ENCODE measurements around the gene FAM98B. TPM values are rescaled to one million over a fixed set of nuclear protein-coding genes. Genes with fewer than 3 reads are reported as not detected.

The FAM98B gene
- total RNA-seq, 1 donor from 2014 or later, result 24.8 TPM

DNA sequence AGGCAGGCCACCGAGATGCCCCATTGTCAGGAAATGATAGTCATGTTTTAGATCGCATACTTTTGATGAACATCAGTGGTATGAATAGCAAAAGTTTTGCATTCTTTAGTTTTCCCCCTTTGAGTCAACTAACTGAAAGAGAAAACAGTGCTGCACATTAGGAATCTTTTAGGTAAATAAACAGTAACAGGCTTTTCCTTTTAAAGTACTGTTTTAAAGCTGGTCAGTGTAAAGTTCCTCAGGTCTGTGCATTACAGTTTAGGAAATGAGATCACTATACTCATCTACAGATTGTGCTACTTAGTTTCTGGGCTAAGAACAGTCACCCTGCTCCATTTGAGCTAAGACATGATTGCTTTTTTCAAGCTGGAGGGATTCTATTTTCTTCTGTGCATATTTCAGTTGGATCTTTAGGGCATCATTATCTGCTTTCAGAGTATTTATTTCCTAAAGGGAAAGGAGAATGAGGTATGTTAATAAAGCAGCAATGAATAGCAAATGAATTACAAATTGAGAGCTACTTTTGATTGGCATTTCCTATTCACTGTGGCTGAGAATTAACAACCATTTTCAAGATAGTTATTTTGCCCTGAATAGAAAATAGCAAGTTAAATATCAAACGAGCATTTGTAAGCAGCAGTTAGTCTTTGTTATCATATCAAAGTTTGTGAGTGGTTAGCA lies 36.5 kb downstream of the FAM98B start:
- Histone ChIP-seq H3K27me3 (no peaks in the 10 kb centered on the region), H3K36me3 (peaks cover 7% of the 10 kb centered on the region), H3K27ac (no peak overlapping the region), H3K4me1 (no peaks in the 10 kb centered on the region), H3K9me3 (no peaks in the 10 kb centered on the region), H3K4me3 (no peak overlapping the region)
- DNase-seq (no peak), ATAC-seq (no peak)
- intact Hi-C loops (cut with DNase I), result no loop called here
- TF ChIP-seq, protein P1, sequence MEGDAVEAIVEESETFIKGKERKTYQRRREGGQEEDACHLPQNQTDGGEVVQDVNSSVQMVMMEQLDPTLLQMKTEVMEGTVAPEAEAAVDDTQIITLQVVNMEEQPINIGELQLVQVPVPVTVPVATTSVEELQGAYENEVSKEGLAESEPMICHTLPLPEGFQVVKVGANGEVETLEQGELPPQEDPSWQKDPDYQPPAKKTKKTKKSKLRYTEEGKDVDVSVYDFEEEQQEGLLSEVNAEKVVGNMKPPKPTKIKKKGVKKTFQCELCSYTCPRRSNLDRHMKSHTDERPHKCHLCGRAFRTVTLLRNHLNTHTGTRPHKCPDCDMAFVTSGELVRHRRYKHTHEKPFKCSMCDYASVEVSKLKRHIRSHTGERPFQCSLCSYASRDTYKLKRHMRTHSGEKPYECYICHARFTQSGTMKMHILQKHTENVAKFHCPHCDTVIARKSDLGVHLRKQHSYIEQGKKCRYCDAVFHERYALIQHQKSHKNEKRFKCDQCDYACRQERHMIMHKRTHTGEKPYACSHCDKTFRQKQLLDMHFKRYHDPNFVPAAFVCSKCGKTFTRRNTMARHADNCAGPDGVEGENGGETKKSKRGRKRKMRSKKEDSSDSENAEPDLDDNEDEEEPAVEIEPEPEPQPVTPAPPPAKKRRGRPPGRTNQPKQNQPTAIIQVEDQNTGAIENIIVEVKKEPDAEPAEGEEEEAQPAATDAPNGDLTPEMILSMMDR (IDR thresholded peaks at IDR 0.05), result no peak

DNA sequence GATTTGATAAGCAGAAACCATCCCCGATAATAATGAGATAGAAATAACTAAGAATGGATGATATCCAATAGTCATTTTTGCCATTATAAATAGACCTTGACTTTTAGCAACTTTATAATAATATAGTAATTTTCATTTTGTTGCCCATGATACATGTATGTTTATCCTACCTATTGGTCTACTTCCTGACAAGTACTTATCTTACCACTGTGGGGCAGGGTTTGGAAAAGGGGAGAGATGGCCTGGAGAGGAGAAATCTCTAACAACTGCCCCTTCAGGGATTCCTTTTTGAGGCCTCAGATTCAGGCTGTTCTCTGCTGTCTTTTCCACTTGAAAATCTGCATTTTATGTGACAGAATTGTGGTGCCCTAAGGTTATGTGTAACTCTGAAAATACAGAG lies 42.2 kb downstream of the FAM98B start:
- no peaks in the 10 kb centered on the region for H3K4me1 ChIP-seq
- intact Hi-C loops (cut with DNase I), result no loop called here

DNA sequence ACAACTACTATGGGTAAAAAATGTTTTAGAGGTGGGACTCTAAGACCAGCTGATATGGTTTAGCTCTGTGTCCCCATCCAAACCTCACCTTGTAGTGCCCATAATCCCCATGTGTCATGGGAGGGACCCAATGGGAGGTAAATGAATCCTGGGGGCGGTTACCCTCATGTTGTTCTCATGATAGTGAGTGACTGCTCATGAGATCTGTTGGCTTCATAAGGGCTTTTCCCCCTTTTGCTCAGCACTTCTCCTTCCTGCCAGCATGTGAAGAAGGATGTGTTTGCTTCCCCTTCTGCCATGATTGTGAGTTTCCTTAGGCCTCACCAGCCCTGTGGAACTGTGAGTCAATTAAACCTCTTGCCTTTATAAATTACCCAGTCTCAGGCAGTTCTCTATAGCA lies 45.7 kb downstream of the FAM98B start:
- DNase-seq (no peak), ATAC-seq (no peak)
- TF ChIP-seq, protein P1 (IDR thresholded peaks at IDR 0.05), result no peak
- no peaks in the 10 kb centered on the region for H3K9me3 ChIP-seq
- no peak overlapping the region for H3K4me3 ChIP-seq
- H3K4me1 ChIP-seq, result no peaks in the 10 kb centered on the region
- H3K27me3 ChIP-seq, result no peaks in the 10 kb centered on the region
- H3K27ac ChIP-seq, result no peak overlapping the region
- no peaks in the 10 kb centered on the region for H3K36me3 ChIP-seq
- intact Hi-C loops (cut with DNase I), result no loop called here

More for the DNA sequence above, 42.2 kb downstream of the FAM98B start:
- no peaks in the 10 kb centered on the region for H3K27me3 ChIP-seq
- no peak for DNase-seq
- no peak for ATAC-seq
- H3K4me3 ChIP-seq, result no peak overlapping the region
- TF ChIP-seq, protein P1 (IDR thresholded peaks at IDR 0.05), result no peak
- no peak overlapping the region for H3K27ac ChIP-seq
- no peaks in the 10 kb centered on the region for H3K36me3 ChIP-seq
- H3K9me3 ChIP-seq, result no peaks in the 10 kb centered on the region

DNA sequence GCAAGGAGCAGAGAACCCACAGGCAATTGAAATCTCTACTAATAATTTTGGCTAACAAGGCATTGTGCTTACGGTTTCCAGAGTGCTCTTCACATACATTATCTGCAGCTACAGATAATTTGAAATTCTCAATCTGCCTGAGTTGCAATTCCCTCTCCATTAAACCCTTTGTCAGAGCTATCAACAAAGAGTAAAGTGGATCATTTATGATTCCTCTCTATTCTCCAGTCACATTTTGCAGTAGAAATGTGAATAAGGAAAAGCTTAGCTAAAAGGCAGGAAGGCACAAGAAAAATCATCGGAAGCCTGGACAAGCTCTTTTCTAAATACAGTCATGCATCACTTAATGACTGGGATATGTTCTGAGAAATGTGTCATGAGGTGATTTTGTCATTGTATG lies 49.6 kb downstream of the FAM98B start:
- Histone ChIP-seq H3K27ac (no peak overlapping the region), H3K36me3 (no peaks in the 10 kb centered on the region), H3K27me3 (no peaks in the 10 kb centered on the region), H3K9me3 (no peaks in the 10 kb centered on the region), H3K4me3 (no peak overlapping the region), H3K4me1 (no peaks in the 10 kb centered on the region)
- intact Hi-C loops (cut with DNase I), result no loop called here
- TF ChIP-seq, protein P1 (IDR thresholded peaks at IDR 0.05), result no peak
- no peak for ATAC-seq
- DNase-seq, result no peak

DNA sequence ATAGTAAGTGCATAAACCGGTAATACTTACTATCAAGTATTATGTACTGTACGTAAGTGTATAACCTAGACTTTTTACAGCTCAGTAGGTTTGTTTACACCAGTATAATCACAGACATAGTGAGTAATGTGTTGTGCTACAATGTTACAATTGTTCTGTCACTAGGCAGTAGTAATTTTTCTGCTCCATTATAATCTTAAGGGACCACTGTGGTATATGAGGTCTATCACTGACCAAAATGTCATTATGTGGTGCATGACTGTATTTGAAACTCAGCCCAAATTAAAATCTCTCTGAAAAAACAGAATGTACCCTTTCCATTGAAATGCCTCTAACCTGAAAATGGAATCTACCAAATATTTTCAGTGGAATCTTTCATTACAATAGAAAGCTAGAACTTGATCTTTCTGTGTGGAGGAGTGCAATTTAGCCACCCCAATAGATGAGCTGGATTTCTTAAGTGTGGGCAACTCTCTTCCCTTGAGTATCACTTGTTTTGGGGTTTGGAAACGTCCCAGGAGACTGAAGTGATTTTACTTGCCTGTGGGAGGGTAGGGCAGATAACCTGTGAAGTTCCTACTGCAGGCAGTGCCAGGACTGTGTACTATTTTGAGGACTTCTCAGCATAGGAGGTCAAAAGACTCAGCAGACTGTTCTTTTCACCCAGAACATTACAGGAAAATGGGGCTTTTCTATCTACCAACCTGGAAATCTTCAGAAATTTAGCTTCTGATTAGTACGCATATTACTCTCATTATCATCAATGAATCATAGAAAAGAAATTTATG lies 50.9 kb downstream of the FAM98B start:
- peak; percentile 36 for ATAC-seq
- H3K4me3 ChIP-seq, result no peak overlapping the region
- no peaks in the 10 kb centered on the region for H3K36me3 ChIP-seq
- intact Hi-C loops (cut with DNase I), result no loop called here
- H3K27ac ChIP-seq, result no peak overlapping the region
- H3K27me3 ChIP-seq, result no peaks in the 10 kb centered on the region
- TF ChIP-seq, protein P1 (IDR thresholded peaks at IDR 0.05), result no peak
- H3K9me3 ChIP-seq, result no peaks in the 10 kb centered on the region
- no peak for DNase-seq
- no peaks in the 10 kb centered on the region for H3K4me1 ChIP-seq

All from upper lobe of right lung (tissue), 1 donor.